ENCODE data around the gene THRAP3. TPM values are rescaled to one million over a fixed set of nuclear protein-coding genes. Genes with fewer than 3 reads are reported as not detected.
A peak's percentile ranks its signal among the peaks of the same experiment; 100 is the strongest.

THRAP3 gene
- polyA plus RNA-seq, 1 of the 3 experiments (the other 2 are of a cell fraction): 33.7 TPM

DNA sequence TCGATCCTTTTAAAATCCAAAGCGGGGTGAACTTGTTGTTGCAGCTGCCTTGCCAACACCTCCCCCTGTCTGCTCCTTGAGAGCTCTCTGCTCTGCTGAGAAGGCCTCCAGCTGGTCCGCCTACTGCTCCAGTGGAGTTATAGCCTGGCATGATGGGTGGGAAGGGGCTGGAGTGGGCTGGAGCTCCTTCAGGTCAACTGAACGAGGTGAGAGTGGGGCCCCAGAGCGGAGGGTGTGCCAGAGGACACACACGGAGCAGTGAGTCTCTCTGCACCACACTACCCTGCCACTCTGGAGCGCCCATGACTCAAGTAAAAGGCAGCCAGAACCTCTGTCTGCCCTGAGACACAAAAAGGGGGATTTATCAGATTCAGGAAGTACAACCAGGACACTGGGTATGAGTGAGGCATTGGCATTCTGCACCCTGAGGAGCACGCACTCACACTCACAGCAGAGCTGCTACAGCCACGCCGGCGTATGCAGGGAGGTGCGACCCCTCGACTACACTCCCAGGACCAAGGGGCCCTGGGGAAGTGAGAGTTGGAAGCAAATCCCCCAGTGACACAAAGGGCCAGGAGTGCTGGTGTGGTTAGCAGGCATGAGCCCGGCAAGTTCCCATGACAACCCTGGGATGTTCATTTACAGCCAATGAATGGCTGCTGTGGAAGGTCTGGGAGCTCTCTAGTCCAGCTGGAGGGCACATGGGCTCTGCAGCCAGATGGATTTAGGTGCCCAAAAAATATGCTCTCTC, 127.2 kb downstream of the THRAP3 start:
- ChIA-PET CTCF (interaction anchor here (0.7 to 7.4 kb wide), 9 partner anchors 9 to 787 kb away, joined by 3 to 86 read pairs (median 5); no protein-coding TSS in a partner anchor), POLR2A (interaction anchor here (0.8 to 2.0 kb wide), 4 partner anchors 9 to 35 kb away, joined by 3 to 10 read pairs (median 4); no protein-coding TSS in a partner anchor)
- peaks cover 41% of the 10 kb centered on the region for H3F3A ChIP-seq (replicated peaks; ENCODE audit: insufficient read depth)
- H3K4me1 ChIP-seq (ENCODE audit: control insufficient read depth in 1 of 2, insufficient read depth in 2 of 2, low read depth in 1 of 2, low read length in 1 of 2): peaks cover 32 to 50% of the 10 kb centered on the region in 2 experiments
- peaks cover 31 to 54% of the 10 kb centered on the region in 2 experiments for H3K36me3 ChIP-seq (replicated peaks in 1 of 2; ENCODE audit: control insufficient read depth in 1 of 2, insufficient read depth in 2 of 2, low read length in 1 of 2)
- H3K9me2 ChIP-seq: no peaks in the 10 kb centered on the region
- 4% methylated on average over 6 of the region's 14 CpGs for WGBS (ENCODE audit: low lambda C conversion rate)
- peaks cover 19% of the 10 kb centered on the region for H3K79me2 ChIP-seq (ENCODE audit: insufficient read depth)
- no peak overlapping the region for H2AFZ ChIP-seq (ENCODE audit: low read depth)
- H3K4me2 ChIP-seq: peak overlapping the region; percentile 80
- H3K27ac ChIP-seq (ENCODE audit: low read depth in 2 of 2, low read length in 1 of 2): peak overlapping the region; percentile 96 to 100
- H4K20me1 ChIP-seq (ENCODE audit: insufficient read depth): no peaks in the 10 kb centered on the region
- peak overlapping the region; percentile 86 for H3K9ac ChIP-seq
- no peaks in the 10 kb centered on the region for H3K27me3 ChIP-seq (ENCODE audit: insufficient read depth)
- H3K9me3 ChIP-seq: no peaks in the 10 kb centered on the region
- H3K4me3 ChIP-seq (ENCODE audit: low read depth in 2 of 2, low read length in 1 of 2): peak overlapping the region in 1 of 2 experiments; percentile 33; a peak in 1 of 4 replicates
- DNase-seq: peak; percentile 88
- TF ChIP-seq NFIC (IDR thresholded peaks at IDR 0.05; ENCODE audit: borderline replicate concordance): peak; percentile 84
- TF ChIP-seq GABPA (IDR thresholded peaks at IDR 0.05; ENCODE audit: low read depth): no peak; the same call in 1 of the 2 replicates
- TF ChIP-seq, protein P1, sequence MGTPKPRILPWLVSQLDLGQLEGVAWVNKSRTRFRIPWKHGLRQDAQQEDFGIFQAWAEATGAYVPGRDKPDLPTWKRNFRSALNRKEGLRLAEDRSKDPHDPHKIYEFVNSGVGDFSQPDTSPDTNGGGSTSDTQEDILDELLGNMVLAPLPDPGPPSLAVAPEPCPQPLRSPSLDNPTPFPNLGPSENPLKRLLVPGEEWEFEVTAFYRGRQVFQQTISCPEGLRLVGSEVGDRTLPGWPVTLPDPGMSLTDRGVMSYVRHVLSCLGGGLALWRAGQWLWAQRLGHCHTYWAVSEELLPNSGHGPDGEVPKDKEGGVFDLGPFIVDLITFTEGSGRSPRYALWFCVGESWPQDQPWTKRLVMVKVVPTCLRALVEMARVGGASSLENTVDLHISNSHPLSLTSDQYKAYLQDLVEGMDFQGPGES (IDR thresholded peaks at IDR 0.05; ENCODE audit: low read depth, low read length): no peak
- TF ChIP-seq FOXJ3 (CRISPR knock-in tag; IDR thresholded peaks at IDR 0.05): no peak
- peak in 1 of 2 experiments; percentile 72; a peak in 1 of 4 replicates for TF ChIP-seq EP300 (IDR thresholded peaks at IDR 0.05; ENCODE audit: borderline replicate concordance in 1 of 2, low read depth in 1 of 2, low read length in 1 of 2)
- TF ChIP-seq, protein P2, sequence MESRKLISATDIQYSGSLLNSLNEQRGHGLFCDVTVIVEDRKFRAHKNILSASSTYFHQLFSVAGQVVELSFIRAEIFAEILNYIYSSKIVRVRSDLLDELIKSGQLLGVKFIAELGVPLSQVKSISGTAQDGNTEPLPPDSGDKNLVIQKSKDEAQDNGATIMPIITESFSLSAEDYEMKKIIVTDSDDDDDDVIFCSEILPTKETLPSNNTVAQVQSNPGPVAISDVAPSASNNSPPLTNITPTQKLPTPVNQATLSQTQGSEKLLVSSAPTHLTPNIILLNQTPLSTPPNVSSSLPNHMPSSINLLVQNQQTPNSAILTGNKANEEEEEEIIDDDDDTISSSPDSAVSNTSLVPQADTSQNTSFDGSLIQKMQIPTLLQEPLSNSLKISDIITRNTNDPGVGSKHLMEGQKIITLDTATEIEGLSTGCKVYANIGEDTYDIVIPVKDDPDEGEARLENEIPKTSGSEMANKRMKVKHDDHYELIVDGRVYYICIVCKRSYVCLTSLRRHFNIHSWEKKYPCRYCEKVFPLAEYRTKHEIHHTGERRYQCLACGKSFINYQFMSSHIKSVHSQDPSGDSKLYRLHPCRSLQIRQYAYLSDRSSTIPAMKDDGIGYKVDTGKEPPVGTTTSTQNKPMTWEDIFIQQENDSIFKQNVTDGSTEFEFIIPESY (IDR thresholded peaks at IDR 0.05; ENCODE audit: borderline replicate concordance, low read depth): peak; percentile 47; the same call in 1 of the 2 replicates
- TF ChIP-seq YY1 (IDR thresholded peaks at IDR 0.05; ENCODE audit: low read depth): peak; percentile 55; the same call in 1 of the 2 replicates
- TF ChIP-seq, protein P3, sequence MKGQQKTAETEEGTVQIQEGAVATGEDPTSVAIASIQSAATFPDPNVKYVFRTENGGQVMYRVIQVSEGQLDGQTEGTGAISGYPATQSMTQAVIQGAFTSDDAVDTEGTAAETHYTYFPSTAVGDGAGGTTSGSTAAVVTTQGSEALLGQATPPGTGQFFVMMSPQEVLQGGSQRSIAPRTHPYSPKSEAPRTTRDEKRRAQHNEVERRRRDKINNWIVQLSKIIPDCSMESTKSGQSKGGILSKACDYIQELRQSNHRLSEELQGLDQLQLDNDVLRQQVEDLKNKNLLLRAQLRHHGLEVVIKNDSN (IDR thresholded peaks at IDR 0.05; ENCODE audit: borderline replicate concordance, low read depth): no peak
- peak; percentile 37; the same call in 1 of the 2 replicates for TF ChIP-seq TEAD4 (IDR thresholded peaks at IDR 0.05; ENCODE audit: borderline replicate concordance, insufficient read depth)
- TF ChIP-seq POLR2AphosphoS5 (IDR thresholded peaks at IDR 0.05; ENCODE audit: low read depth, low read length): peak; percentile 59
- TF ChIP-seq GATA2 (CRISPR knock-in tag; IDR thresholded peaks at IDR 0.05): no peak
- no peak for TF ChIP-seq RCOR1 (IDR thresholded peaks at IDR 0.05; ENCODE audit: low read length)
- TF ChIP-seq SIN3A (IDR thresholded peaks at IDR 0.05; ENCODE audit: borderline replicate concordance, low read depth, low read length): no peak
- TF ChIP-seq RAD21 (IDR thresholded peaks at IDR 0.05; ENCODE audit: low read length): 0 out of 2 replicates have a peak, but pooled peaks have one; percentile 9
- TF ChIP-seq, protein P4, sequence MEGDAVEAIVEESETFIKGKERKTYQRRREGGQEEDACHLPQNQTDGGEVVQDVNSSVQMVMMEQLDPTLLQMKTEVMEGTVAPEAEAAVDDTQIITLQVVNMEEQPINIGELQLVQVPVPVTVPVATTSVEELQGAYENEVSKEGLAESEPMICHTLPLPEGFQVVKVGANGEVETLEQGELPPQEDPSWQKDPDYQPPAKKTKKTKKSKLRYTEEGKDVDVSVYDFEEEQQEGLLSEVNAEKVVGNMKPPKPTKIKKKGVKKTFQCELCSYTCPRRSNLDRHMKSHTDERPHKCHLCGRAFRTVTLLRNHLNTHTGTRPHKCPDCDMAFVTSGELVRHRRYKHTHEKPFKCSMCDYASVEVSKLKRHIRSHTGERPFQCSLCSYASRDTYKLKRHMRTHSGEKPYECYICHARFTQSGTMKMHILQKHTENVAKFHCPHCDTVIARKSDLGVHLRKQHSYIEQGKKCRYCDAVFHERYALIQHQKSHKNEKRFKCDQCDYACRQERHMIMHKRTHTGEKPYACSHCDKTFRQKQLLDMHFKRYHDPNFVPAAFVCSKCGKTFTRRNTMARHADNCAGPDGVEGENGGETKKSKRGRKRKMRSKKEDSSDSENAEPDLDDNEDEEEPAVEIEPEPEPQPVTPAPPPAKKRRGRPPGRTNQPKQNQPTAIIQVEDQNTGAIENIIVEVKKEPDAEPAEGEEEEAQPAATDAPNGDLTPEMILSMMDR (IDR thresholded peaks at IDR 0.05): no peak; the same call in 1 of the 2 replicates
- 0 out of 2 replicates have a peak, but pooled peaks have one; percentile 15 for TF ChIP-seq FOXM1 (IDR thresholded peaks at IDR 0.05; ENCODE audit: low read depth)
- no peak for TF ChIP-seq NRF1 (IDR thresholded peaks at IDR 0.05; ENCODE audit: low read depth, low read length)
- TF ChIP-seq TCF12 (IDR thresholded peaks at IDR 0.05): peak; percentile 52
- no peak for TF ChIP-seq EZH2phosphoT487 (IDR thresholded peaks at IDR 0.05; ENCODE audit: borderline replicate concordance, low read depth)
- TF ChIP-seq, protein P5, sequence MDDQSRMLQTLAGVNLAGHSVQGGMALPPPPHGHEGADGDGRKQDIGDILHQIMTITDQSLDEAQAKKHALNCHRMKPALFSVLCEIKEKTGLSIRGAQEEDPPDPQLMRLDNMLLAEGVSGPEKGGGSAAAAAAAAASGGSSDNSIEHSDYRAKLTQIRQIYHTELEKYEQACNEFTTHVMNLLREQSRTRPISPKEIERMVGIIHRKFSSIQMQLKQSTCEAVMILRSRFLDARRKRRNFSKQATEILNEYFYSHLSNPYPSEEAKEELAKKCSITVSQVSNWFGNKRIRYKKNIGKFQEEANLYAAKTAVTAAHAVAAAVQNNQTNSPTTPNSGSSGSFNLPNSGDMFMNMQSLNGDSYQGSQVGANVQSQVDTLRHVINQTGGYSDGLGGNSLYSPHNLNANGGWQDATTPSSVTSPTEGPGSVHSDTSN (IDR thresholded peaks at IDR 0.05): peak; percentile 58
- 0 out of 2 replicates have a peak, but pooled peaks have one; percentile 45 for TF ChIP-seq TAF1 (IDR thresholded peaks at IDR 0.05; ENCODE audit: borderline replicate concordance, low read depth, low read length)
- no peak for TF ChIP-seq SMC3 (IDR thresholded peaks at IDR 0.05; ENCODE audit: low read depth, low read length)
- TF ChIP-seq RFX5 (IDR thresholded peaks at IDR 0.05; ENCODE audit: low read length): no peak
- TF ChIP-seq FOSL2 (IDR thresholded peaks at IDR 0.05; ENCODE audit: borderline replicate concordance, low read depth): peak; percentile 74; the same call in 1 of the 2 replicates
- peak; percentile 85 for TF ChIP-seq JUND (IDR thresholded peaks at IDR 0.05)
- TF ChIP-seq CHD2 (IDR thresholded peaks at IDR 0.05; ENCODE audit: low read length, partially characterized antibody): no peak
- peak; percentile 93 for TF ChIP-seq RXRA (IDR thresholded peaks at IDR 0.05; ENCODE audit: borderline replicate concordance, low read depth)
